ENCODE measurements around the gene CEP112.

Gene CEP112

GRCh38 chr17:65780111-65780510 is 411.8 kb downstream of the CEP112 start:
- no peak for DNase-seq (ENCODE audit: low spot score)

GRCh38 chr17:65776890-65777289 is 415.0 kb downstream of the CEP112 start:
- DNase-seq (ENCODE audit: low spot score) = no peak

DNA sequence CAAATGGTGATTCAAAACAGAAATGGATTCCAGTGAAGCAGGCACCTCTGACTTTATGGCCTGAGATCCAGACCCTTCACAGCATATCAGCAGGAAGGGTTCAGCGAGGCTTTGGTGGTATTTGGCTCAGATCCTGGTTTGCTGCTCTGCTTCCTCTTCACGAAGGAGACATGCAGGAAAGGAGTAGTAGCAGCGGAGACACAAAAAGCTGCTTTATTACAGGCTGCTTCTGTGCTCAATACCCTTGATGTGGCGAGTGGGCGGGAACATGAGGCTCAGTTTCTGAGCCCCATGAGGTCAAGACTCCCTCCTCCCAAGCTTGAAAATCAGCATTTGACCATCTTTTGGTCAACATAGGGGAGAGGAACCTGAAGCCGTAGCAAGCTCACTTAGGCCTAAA is 417.1 kb downstream of the CEP112 start:
- no peak for DNase-seq (ENCODE audit: low spot score)

DNA sequence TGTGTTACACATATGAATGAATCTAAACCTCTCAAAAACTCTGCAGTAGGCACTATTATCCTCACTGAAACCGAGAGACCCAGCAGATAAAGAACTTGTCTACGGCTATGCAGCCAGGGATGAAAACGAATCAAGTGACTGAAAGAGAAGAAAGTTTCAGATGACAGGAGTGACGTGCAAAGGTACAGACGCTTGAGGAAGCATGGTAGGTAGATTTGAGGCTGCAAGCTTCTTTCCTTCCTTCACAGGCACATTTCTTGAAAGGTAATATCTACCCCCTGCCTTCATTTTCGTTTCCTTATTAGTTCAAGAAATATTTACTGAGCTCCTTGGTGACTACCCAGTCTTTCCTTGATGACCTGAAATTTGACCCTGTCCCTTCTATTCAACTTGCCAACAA is 418.9 kb downstream of the CEP112 start:
- no peak for DNase-seq (ENCODE audit: low spot score)

DNA sequence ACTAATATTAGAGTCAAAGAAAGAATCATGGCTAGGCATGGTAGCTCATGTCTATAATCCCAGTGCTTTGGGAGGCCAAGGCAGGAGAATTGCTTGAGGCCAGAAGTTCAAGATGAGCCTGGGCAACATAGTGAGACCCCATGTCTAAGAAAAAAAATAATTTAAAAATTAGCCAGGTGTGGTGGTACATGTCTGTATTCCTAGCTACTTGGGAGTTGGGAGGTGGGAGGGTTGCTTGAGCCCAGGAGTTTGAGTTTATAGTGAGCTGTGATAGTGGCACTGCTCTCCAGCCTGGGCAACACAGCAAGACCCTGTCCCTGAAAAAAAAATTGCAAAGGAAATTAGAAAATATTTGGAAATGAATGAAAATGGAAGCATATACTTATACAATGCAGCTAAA is 420.2 kb downstream of the CEP112 start:
- DNase-seq (ENCODE audit: low spot score) = no peak

DNA sequence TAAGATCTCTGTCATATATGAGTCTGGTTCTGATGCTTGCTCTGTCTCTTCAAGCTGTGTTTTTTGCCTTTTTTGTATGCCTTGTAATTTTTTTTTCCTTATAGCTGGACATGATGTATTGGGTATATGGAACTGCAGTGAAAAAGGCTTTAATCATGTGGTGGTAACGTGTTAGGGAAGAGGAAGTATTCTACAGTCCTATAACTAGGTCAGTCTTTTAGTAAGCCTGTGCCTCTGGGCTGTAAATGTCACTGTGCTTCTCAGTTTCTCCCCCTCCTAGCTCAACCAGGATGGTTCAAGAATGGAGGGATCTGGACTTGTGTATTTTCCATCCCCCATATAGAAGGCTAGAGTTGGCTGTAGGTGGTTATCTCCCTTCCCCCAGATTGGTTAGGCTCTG is 428.1 kb downstream of the CEP112 start:
- DNase-seq (ENCODE audit: low spot score) = no peak

DNA sequence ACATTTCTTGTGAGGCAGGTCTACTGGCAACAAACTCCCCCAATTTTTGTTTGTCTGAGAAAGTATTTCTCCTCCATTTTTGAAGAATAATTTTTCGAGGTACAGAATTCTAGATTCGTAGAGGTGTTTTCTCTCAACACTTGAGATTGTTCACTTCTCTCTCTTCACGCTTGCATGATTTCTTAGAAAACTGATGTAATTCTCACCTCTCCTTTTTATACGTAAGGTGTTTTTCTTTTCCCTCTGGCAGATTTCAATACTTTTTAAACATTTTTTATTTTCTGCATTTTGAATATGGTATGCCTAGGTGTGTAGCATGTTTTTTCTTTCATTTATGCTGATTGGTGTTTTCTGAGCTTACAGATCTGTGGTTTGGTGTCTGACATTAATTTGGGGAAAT is 429.0 kb downstream of the CEP112 start:
- DNase-seq (ENCODE audit: low spot score) = no peak

GRCh38 chr17:65759532-65759931 is 432.4 kb downstream of the CEP112 start:
- no peak for DNase-seq (ENCODE audit: low spot score)

- no peak for DNase-seq (ENCODE audit: low spot score)
Observed at GRCh38 chr17:65756760-65757159, 435.2 kb downstream of the CEP112 start.

- no peak for DNase-seq (ENCODE audit: low spot score)
Observed at GRCh38 chr17:65755799-65756198, 436.1 kb downstream of the CEP112 start.

DNA sequence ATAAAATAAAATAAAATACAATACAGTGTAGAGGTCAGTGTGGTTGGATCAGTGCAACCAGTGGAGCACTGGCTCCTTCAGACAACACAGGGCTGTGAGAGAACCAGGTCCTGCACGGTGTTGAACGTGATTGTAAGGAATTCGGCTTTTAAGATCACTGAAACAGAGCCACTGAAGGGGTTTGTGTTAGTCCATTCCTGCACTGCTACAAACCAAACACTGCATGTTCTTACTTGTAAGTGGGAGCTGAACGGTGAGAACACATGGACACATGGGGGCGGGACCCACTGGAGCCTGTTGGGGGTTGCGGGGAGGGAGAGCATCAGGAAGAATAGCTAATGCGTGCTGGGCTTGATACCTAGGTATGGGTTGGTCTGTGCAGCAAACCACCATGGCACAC is 437.3 kb downstream of the CEP112 start:
- no peak for DNase-seq (ENCODE audit: low spot score)

DNA sequence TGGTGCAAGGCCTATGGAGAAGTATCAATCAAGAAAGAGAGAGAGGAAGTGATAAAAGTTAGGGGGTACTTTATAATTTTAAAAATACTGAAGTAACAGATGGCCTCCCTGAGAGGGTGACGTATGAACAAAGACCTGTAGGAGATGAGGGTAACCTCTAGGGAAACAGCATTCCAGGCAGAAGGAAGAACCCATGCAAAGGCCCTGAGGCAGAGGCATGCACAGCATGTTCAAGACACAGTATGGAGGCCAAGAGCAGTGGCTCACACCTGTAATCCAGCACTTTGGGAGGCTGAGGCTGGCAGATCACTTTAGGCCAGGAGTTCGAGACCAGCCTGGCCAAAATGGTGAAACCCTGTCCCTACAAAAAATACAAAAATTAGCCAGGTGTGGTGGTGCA is 437.9 kb downstream of the CEP112 start:
- no peak for DNase-seq (ENCODE audit: low spot score)

DNA sequence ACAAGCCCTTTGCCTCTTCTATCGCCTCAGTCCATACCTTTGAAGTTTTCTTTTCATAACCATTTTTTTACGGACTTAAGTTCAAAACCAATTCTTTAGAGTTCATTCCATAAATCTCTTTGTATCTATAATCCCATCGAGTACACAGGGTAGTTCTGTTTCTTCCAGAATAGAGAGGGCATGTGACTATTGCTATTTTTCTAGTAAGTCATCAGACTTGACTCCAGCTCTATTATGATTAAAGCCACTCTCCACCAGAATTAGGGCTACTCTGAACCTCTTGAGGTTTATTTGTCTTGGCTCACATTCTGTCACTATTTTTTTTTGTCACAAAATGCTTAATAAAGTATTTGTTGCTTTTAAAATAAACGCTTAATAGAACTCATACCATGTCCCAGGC is 438.6 kb downstream of the CEP112 start:
- no peak for DNase-seq (ENCODE audit: low spot score)

DNA sequence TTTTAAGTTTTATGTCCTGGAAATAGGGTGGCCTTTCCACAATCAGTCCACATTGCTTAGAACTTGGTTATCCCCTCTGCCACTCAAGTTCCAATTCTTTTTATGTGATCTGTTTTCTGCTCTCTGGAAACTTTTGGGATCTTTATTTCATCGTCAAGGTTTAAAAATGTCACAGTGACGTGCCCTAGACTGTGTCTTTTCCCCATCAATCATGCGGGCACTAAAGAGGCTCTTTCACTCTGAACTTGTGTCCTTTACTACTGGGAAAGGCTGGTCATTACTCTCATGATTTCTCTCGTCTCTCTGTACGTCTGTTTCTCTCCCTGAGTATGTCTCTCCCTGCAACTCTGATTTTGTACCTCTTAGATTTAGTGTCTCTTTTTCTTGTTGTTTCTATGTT is 440.7 kb downstream of the CEP112 start:
- DNase-seq (ENCODE audit: low spot score) = no peak

DNA sequence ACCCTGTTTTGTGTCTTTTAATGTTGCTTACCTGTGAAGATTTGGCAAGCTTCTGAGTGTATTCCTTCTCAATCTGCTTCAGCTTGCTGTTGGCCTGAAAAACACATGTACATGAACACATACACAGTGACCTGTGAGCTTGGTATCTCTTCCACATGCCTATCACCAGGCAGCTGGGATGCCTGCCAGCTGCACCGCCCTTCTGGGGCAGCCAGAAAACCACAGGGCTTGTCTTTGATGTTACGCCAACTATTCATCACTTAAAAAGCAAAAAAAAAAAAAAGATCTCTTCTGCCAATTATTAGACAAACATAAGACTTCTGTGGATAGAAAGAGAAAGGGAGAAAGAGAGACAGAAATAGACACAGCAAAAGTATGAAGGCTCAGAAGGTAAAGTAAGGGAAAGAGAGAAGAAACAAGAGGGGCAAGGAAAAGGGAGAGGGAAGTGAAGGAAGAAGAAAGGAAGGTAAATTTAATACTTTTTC is 441.3 kb downstream of the CEP112 start:
- no peak for DNase-seq (ENCODE audit: low spot score)

GRCh38 chr17:65750166-65750565 is 441.8 kb downstream of the CEP112 start:
- DNase-seq (ENCODE audit: low spot score) = no peak

GRCh38 chr17:65749479-65749878 is 442.5 kb downstream of the CEP112 start:
- DNase-seq (ENCODE audit: low spot score) = no peak

- DNase-seq (ENCODE audit: low spot score) = no peak
Observed at GRCh38 chr17:65745241-65745640, 446.7 kb downstream of the CEP112 start.

- no peak for DNase-seq (ENCODE audit: low spot score)
Observed at GRCh38 chr17:65743308-65743655, 448.7 kb downstream of the CEP112 start.

GRCh38 chr17:65742403-65743307 is 449.3 kb downstream of the CEP112 start:
- no peak for DNase-seq (ENCODE audit: low spot score)

DNA sequence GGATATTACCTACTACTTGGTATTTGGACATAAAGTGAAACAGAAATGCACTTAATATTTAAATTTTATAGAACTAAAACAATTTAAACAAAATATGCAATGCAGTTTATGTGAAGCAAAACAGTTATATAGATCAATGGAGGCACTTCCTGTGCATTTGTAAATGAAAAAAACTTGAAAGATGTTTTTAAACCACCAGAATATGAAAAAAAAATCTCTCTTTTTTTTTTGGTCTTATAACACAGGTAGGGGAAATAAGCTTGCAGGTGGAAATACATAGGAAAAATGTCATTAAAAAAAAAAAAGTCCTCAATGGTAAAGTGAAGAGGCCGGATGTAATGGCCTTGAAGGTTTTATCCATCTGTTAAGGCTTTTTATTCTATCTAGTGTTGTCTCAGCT is 450.2 kb downstream of the CEP112 start:
- no peak for DNase-seq (ENCODE audit: low spot score)

GRCh38 chr17:65739034-65739433 is 452.9 kb downstream of the CEP112 start:
- no peak for DNase-seq (ENCODE audit: low spot score)

DNA sequence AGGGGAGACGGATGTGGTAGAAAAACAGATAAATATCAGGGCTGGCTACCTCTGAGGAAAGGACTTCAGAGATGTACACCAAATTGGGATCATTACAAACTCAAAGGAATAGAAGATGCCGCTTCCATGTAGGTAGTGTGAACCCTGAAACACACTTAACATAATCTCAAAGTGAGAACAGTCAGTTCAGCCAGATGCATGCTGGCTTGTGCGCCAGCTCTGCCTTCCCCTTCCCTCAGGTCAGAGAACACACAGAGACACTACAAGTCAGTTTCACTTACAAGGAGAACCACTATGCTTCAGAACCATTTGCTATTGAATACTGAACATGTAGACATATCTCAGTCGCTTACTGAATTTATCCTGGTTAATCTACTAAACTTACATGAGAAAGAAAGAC is 454.5 kb downstream of the CEP112 start:
- no peak for DNase-seq (ENCODE audit: low spot score)

DNA sequence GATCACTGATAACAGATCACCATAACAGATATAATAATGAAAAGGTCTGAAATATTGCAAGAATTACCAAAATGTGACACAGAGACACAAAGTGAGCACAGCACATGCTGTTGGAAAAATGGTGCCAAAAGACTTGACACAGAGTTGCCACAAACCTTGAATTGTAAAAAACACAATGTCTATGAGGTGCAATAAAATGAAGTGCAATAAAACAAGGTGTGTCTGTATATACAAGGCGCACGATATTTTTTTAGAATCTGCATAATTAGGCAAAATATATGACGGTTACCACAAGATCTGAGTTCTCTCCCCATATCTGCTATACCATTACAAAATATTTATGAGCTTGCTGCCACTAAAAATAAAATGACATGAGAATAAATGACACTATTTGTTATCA is 458.6 kb downstream of the CEP112 start:
- DNase-seq (ENCODE audit: low spot score) = no peak

All from ecto neural progenitor cell (in vitro differentiated cells).